A549 (cell line): ENCODE measurements around the gene LRP4. TPM values are rescaled to one million over a fixed set of nuclear protein-coding genes. Genes with fewer than 3 reads are reported as not detected.

ENCODE experiments used
- ATAC-seq, 2 experiments: fragments of 200-7000 bp in 1 of 2; fragments of >200 bp in 1 of 2; cut with Nextera tagmentation in 1 of 2; cut with Tn5 transposase in 1 of 2; 3 replicates each; pipeline versions ENCODE4 v1.8.0 to v1.9.1; 2018 to 2020; ENCODE audit warnings: mild to moderate bottlenecking in 1 of 2, moderate library complexity in 1 of 2
- CTCF ChIA-PET: fragments of 300-600 bp; sonication (Branson Sonifier 250); formaldehyde crosslinking; extraction: SDS; loops from one replicate; lab custom pipeline; 2021; ENCODE audit warnings: antibody characterized with exemption, inconsistent platforms; lab: Yijun Ruan, JAX
- POLR2A ChIA-PET: fragments of 350-600 bp; formaldehyde crosslinking; extraction: SDS; loops from one replicate; lab custom pipeline; 2021; ENCODE audit warnings: antibody characterized with exemption, inconsistent platforms; lab: Yijun Ruan, JAX
- DNase-seq, 2 experiments: peaks; one replicate each; pipeline versions ENCODE4 v3.0.0 to v3.0.0-alpha.2; 2011 to 2016; ENCODE audit warnings: low read depth in 1 of 2, low spot score in 1 of 2
- FAIRE-seq: peaks from 2 replicates; lab custom pipeline; 2011; peaks lifted over from hg19 to GRCh38; lab: Jason Lieb, UNC
- H3K27ac ChIP-seq, 2 experiments: fragments of >200 bp; sonication (Bioruptor Twin); formaldehyde crosslinking; 3 replicates each; pipeline ENCODE4 v1.5.1; 2016 to 2017
- H3K4me1 ChIP-seq: fragments of >200 bp; sonication (Bioruptor Twin); formaldehyde crosslinking; 3 replicates; pipeline ENCODE4 v1.6.1; 2016
- H3K4me2 ChIP-seq: fragments of >200 bp; sonication (Bioruptor Twin); formaldehyde crosslinking; 3 replicates; pipeline ENCODE4 v1.6.1; 2016
- H3K4me3 ChIP-seq: fragments of >200 bp; sonication (Bioruptor Twin); formaldehyde crosslinking; 3 replicates; pipeline ENCODE4 v1.5.1; 2016
- H3K9me3 ChIP-seq: fragments of >200 bp; sonication (Bioruptor Twin); formaldehyde crosslinking; 3 replicates; pipeline ENCODE4 v1.6.1; 2016
- CBX2 ChIP-seq: fragments of 200-600 bp; sonication (generic); IDR thresholded peaks from 2 replicates; pipeline ENCODE4 v1.6.1; 2016; ENCODE audit warnings: low read depth, mild to moderate bottlenecking, borderline replicate concordance
- CEBPB ChIP-seq, 2 experiments: fragments of >200 bp in 1 of 2; sonication (Bioruptor Twin) in 1 of 2; formaldehyde crosslinking in 1 of 2; IDR thresholded peaks; 2 replicates each; pipeline ENCODE4 v1.6.1; 2012 to 2016
- EHMT2 ChIP-seq: fragments of 200-600 bp; sonication (generic); IDR thresholded peaks from 2 replicates; pipeline ENCODE4 v1.6.1; 2016; ENCODE audit warnings: antibody characterized with exemption, low read depth, mild to moderate bottlenecking, moderate library complexity
- EP300 ChIP-seq, 2 experiments: fragments of >200 bp; sonication (Bioruptor Twin); formaldehyde crosslinking; IDR thresholded peaks; 2 replicates in 1 of 2; 3 replicates in 1 of 2; pipeline ENCODE4 v1.6.1; 2016 to 2017
- HDAC2 ChIP-seq: fragments of 200-600 bp; sonication (generic); IDR thresholded peaks from 2 replicates; pipeline ENCODE4 v1.6.1; 2016
- HOXB13 ChIP-seq: fragments of 250-450 bp; sonication (Bioruptor Pico); IDR thresholded peaks from 2 replicates; pipeline ENCODE4 v1.5.0; 2020; ENCODE audit warnings: low read depth, mild to moderate bottlenecking, moderate library complexity
- KDM1A ChIP-seq: fragments of 200-600 bp; sonication (generic); IDR thresholded peaks from 2 replicates; pipeline ENCODE4 v1.6.1; 2016; ENCODE audit warnings: low read depth, mild to moderate bottlenecking
- KDM5A ChIP-seq: fragments of 200-600 bp; sonication (generic); IDR thresholded peaks from 2 replicates; pipeline ENCODE4 v1.6.1; 2016; ENCODE audit warnings: antibody characterized with exemption, mild to moderate bottlenecking
- MAZ ChIP-seq: fragments of 150-350 bp; IDR thresholded peaks from 2 replicates; pipeline ENCODE4 v1.6.1; 2014; ENCODE audit warnings: antibody characterized with exemption, low read depth, low read length, borderline replicate concordance
- NFE2L2 ChIP-seq: fragments of 150-350 bp; conservative IDR thresholded peaks from 2 replicates; pipeline ENCODE4 v1.6.1; 2014; ENCODE audit warnings: low read length
- PHF8 ChIP-seq: fragments of 200-600 bp; sonication (generic); IDR thresholded peaks from 2 replicates; pipeline ENCODE4 v1.6.1; 2016; ENCODE audit warnings: low read depth, mild to moderate bottlenecking, antibody characterized with exemption, moderate library complexity, borderline replicate concordance
- POLR2A ChIP-seq: IDR thresholded peaks from 2 replicates; pipeline ENCODE4 v1.6.1; 2012; ENCODE audit warnings: mild to moderate bottlenecking, low read length
- RAD21 ChIP-seq, 2 experiments: fragments of >200 bp in 1 of 2; sonication (Bioruptor Twin) in 1 of 2; formaldehyde crosslinking in 1 of 2; IDR thresholded peaks in 1 of 2; conservative IDR thresholded peaks in 1 of 2; 2 replicates in 1 of 2; 3 replicates in 1 of 2; pipeline ENCODE4 v1.6.1; 2012 to 2018; ENCODE audit warnings: inconsistent platforms in 1 of 2
- SMC3 ChIP-seq: fragments of >200 bp; sonication (Bioruptor Twin); formaldehyde crosslinking; IDR thresholded peaks from 3 replicates; pipeline ENCODE4 v1.6.1; 2018; ENCODE audit warnings: inconsistent platforms
- TP53 ChIP-seq: fragments of 250-450 bp; sonication (Bioruptor Pico); IDR thresholded peaks from 2 replicates; pipeline ENCODE4 v1.5.0; 2021; ENCODE audit warnings: mild to moderate bottlenecking, moderate library complexity
- ZSCAN20 ChIP-seq: fragments of 250-450 bp; sonication (Bioruptor Pico); IDR thresholded peaks from 2 replicates; pipeline ENCODE4 v1.8.0; 2022; ENCODE audit warnings: mild to moderate bottlenecking, moderate library complexity
- WGBS: methylation state at CpG from one replicate; pipeline ENCODE4 v1.1.6; 2017; ENCODE audit errors: missing lambda C conversion rate; 5-methylcytosine and 5-hydroxymethylcytosine counted together
- polyA plus RNA-seq, 4 experiments: library from polyadenylated mRNA; depleted of rRNA in 3 of 4; stranded (reverse); fragments of >200 nt; fragmentation: RNase III in 1 of 4; extraction: RNeasy Plus Mini Kit Qiagen cat#74134 plus additional on column Dnase treatment in 1 of 4; gene quantifications; 2 replicates in 3 of 4; 3 replicates in 1 of 4; pipeline ENCODE4 v1.2.3, GENCODE V29; 2011 to 2017
- TF ChIP-seq, protein P1 (sequence below): fragments of >200 bp; sonication (Bioruptor Twin); formaldehyde crosslinking; IDR thresholded peaks from 3 replicates; pipeline ENCODE4 v1.5.1; 2016
- TF ChIP-seq, protein P2 (sequence below): IDR thresholded peaks from 2 replicates; pipeline ENCODE4 v1.6.1; 2012
- TF ChIP-seq, protein P3 (sequence below): fragments of 150-350 bp; IDR thresholded peaks from 2 replicates; pipeline ENCODE4 v1.6.1; 2014; ENCODE audit warnings: low read depth, mild to moderate bottlenecking, low read length
- TF ChIP-seq, protein P4 (sequence below): fragments of >200 bp; sonication (Bioruptor Twin); formaldehyde crosslinking; IDR thresholded peaks from 2 replicates; pipeline ENCODE4 v1.6.1; 2016
- TF ChIP-seq, protein P5 (sequence below): fragments of 250-450 bp; sonication (Bioruptor Pico); IDR thresholded peaks from 2 replicates; pipeline ENCODE4 v1.5.0; 2021; ENCODE audit warnings: mild to moderate bottlenecking, moderate library complexity, borderline replicate concordance

LRP4 gene
- polyA plus RNA-seq, 2 of the 4 experiments (the other 2 are of a cell fraction) = 4.0 to 6.4 TPM

DNA sequence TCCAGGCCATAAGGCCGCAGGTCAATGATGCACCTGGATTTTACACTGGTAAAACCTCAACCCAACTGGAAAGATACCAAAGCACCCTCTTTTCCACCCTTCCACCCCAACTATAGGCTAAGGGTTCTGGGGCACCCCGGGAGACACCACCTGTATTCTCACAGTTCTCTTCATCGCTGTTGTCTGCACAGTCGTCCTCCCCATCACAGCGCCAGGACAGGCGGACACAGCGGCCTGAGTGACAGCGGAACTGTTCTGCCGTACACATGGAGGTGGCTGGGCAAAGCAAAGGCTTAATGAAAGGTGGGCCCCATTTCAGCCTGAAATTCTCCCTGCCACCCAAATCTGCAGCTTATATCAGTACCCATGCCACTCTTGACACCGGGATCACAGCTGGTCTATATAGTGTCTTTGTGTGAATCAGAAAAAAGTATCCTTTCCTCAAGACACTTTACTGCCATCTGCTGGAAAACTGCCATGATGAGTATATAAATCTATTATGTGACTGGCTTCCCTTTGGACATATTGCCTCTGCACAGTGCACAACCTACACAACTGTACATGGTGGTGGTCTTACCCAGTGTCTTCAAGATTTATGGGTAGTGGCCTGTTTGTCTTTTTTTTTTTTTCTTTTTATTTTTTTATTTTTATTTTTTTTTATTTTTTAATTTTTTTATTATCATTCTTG lies 21.5 kb downstream of the LRP4 start:
- Histone ChIP-seq H3K4me2 (no peak overlapping the region), H3K4me3 (no peak overlapping the region), H3K27ac (no peak overlapping the region), H3K9me3 (no peaks in the 10 kb centered on the region), H3K4me1 (no peaks in the 10 kb centered on the region)
- FAIRE-seq = no peak
- WGBS = 73% methylated on average over 10 of the region's 10 CpGs
- TF ChIP-seq MAZ (no peak), RAD21 (conservative IDR thresholded peaks at IDR 0.05 in 1 of 2, IDR thresholded peaks at IDR 0.05 in 1 of 2) (0 out of 5 replicates have a peak, but pooled peaks of 1 of the 2 experiments have one; percentile 14), CEBPB (IDR thresholded peaks at IDR 0.05) (no peak), POLR2A (no peak), SMC3 (0 out of 3 replicates have a peak, but pooled peaks have one; percentile 15), PHF8 (no peak), KDM1A (no peak), TP53 (CRISPR knock-in tag) (no peak)
- TF ChIP-seq, protein P1, sequence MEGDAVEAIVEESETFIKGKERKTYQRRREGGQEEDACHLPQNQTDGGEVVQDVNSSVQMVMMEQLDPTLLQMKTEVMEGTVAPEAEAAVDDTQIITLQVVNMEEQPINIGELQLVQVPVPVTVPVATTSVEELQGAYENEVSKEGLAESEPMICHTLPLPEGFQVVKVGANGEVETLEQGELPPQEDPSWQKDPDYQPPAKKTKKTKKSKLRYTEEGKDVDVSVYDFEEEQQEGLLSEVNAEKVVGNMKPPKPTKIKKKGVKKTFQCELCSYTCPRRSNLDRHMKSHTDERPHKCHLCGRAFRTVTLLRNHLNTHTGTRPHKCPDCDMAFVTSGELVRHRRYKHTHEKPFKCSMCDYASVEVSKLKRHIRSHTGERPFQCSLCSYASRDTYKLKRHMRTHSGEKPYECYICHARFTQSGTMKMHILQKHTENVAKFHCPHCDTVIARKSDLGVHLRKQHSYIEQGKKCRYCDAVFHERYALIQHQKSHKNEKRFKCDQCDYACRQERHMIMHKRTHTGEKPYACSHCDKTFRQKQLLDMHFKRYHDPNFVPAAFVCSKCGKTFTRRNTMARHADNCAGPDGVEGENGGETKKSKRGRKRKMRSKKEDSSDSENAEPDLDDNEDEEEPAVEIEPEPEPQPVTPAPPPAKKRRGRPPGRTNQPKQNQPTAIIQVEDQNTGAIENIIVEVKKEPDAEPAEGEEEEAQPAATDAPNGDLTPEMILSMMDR = peak; percentile 54
- TF ChIP-seq, protein P2, sequence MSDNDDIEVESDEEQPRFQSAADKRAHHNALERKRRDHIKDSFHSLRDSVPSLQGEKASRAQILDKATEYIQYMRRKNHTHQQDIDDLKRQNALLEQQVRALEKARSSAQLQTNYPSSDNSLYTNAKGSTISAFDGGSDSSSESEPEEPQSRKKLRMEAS = no peak
- POLR2A ChIA-PET = no interaction called here
- peak; percentile 69 to 84; a peak in 5 of 6 replicates for ATAC-seq
- peak; percentile 58 to 68 for DNase-seq
- CTCF ChIA-PET = interaction anchor here (0.9 to 7.3 kb wide), 14 partner anchors 9 to 265 kb away, joined by 3 to 120 read pairs (median 4); no protein-coding TSS in a partner anchor

DNA sequence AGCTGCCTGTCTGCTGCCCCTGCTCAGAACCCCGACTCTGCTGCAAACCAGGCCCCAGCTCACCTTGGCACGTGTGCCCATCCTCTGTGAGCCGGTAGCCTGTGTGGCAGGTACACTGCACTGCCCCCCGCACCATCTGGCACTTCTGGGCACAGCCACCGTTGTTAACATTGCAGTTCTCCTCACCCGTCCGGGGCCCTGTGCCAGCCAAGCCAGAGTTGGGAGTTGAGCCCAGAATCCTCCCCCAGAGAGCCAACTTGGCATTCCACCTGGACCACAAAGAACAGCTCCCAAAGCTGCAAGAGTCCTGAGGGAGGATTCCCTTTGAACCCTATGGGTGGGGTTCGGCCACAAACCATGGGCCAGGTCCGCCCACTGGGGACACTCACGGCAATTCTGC lies 22.5 kb downstream of the LRP4 start:
- CTCF ChIA-PET = interaction anchor here (0.6 to 7.3 kb wide), 18 partner anchors 10 to 406 kb away, joined by 3 to 120 read pairs (median 4); no protein-coding TSS in a partner anchor
- ATAC-seq = no peak
- H3K27ac ChIP-seq = no peak overlapping the region
- POLR2A ChIA-PET = no interaction called here
- no peak for TF ChIP-seq EP300 (IDR thresholded peaks at IDR 0.05)
- TF ChIP-seq HDAC2 = no peak
- TF ChIP-seq, protein P3, sequence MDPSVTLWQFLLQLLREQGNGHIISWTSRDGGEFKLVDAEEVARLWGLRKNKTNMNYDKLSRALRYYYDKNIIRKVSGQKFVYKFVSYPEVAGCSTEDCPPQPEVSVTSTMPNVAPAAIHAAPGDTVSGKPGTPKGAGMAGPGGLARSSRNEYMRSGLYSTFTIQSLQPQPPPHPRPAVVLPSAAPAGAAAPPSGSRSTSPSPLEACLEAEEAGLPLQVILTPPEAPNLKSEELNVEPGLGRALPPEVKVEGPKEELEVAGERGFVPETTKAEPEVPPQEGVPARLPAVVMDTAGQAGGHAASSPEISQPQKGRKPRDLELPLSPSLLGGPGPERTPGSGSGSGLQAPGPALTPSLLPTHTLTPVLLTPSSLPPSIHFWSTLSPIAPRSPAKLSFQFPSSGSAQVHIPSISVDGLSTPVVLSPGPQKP = no peak
- TF ChIP-seq CBX2 = no peak
- no peak for TF ChIP-seq HOXB13 (CRISPR knock-in tag)
- no peak for TF ChIP-seq KDM5A
- TF ChIP-seq POLR2A = no peak
- no peak for TF ChIP-seq EHMT2
- no peak for TF ChIP-seq ZSCAN20
- TF ChIP-seq, protein P4, sequence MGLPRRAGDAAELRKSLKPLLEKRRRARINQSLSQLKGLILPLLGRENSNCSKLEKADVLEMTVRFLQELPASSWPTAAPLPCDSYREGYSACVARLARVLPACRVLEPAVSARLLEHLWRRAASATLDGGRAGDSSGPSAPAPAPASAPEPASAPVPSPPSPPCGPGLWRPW = no peak
- TF ChIP-seq, protein P2 = no peak
- no peak for TF ChIP-seq NFE2L2
- TF ChIP-seq, protein P5, sequence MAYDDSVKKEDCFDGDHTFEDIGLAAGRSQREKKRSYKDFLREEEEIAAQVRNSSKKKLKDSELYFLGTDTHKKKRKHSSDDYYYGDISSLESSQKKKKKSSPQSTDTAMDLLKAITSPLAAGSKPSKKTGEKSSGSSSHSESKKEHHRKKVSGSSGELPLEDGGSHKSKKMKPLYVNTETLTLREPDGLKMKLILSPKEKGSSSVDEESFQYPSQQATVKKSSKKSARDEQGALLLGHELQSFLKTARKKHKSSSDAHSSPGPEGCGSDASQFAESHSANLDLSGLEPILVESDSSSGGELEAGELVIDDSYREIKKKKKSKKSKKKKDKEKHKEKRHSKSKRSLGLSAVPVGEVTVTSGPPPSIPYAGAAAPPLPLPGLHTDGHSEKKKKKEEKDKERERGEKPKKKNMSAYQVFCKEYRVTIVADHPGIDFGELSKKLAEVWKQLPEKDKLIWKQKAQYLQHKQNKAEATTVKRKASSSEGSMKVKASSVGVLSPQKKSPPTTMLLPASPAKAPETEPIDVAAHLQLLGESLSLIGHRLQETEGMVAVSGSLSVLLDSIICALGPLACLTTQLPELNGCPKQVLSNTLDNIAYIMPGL (CRISPR knock-in tag) = no peak
- TF ChIP-seq, all 56 proteins: peak for 0
- WGBS = 91% methylated on average over 10 of the region's 10 CpGs
- H3K4me2 ChIP-seq = no peak overlapping the region
- no peak for FAIRE-seq
- H3K9me3 ChIP-seq = no peaks in the 10 kb centered on the region
- no peak for DNase-seq
- H3K4me3 ChIP-seq = no peak overlapping the region
- no peaks in the 10 kb centered on the region for H3K4me1 ChIP-seq
